GM19324 (cell line): Measurements from ENCODE around the gene LRRC4C.

ENCODE experiments used
- ATAC-seq: cut with Tn5 transposase; IDR thresholded peaks from one replicate; pipeline ENCODE4 v1.9.1; 2021; ENCODE audit warnings: mild to moderate bottlenecking, moderate library complexity; ENCODE audit not compliant: unreplicated experiment, low FRiP score

Gene LRRC4C

DNA sequence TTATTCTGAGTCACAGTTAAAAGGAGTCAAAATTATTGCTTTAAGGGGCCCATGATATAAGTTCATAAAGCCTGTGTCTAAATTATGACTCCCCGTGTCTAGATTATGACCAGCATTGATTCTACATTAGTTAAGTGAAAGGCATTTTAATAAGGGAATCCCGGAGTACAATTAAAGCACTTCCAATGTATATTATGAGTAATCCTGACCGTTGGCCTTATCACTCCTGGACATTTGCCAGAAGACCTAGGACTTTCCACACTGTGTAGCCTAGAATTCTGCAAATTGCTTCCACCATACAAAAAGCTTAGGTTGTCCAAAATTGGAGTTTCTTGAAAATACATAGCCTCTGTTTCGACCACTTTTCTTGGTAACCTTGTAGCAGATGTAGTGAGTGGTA lies 1292.6 kb downstream of the LRRC4C start:
- ATAC-seq, result no peak

GRCh38 chr11:40162901-40163883 lies 1296.3 kb downstream of the LRRC4C start:
- no peak for ATAC-seq

DNA sequence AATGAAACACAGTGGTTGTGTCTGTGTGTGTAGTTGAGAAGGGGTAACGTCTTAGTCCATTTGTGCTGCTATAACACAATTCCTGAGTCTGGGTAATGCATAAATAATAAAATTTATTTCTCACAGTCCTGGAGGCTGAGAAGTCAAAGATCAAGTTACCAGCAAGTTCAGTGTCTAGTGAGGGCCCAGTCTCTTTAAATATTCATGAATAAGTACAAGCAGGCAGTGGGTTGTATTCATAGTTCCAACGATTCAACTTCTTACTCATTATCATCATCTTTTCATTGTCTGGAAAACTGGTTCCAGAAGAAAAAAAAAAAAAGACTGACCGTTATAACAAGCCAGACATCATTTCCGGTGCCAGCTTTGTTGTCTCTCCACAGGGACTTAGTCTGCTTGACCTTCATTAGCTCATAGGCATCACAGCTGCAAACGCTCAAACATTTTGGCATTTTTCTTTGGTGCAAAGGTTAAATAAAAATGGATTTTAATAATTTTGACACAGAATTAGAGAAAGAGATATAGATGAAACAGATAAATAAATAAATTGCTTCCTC lies 1297.5 kb downstream of the LRRC4C start:
- no peak for ATAC-seq

DNA sequence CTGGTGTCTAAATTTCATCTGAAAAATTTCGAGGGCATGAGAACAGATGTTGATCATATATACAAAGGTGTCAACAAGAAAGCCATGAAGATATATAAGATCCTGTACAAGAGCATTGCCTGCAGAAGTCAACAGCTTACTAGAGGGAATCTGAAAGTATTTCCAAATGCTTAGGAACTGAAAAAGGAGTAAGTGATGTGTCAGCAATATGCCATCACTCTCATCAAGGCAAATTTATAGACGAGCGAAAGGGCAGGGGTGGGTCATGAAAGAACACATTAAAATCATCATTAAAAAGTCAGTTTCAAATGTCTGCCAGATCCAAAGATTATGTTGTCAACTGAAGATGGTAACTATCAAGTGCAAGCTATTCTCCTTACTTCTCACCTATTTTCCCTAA lies 1299.0 kb downstream of the LRRC4C start:
- ATAC-seq, result no peak

- no peak for ATAC-seq
These were observed 1309.7 kb downstream of the LRRC4C start for GRCh38 chr11:40149721-40150120.

DNA sequence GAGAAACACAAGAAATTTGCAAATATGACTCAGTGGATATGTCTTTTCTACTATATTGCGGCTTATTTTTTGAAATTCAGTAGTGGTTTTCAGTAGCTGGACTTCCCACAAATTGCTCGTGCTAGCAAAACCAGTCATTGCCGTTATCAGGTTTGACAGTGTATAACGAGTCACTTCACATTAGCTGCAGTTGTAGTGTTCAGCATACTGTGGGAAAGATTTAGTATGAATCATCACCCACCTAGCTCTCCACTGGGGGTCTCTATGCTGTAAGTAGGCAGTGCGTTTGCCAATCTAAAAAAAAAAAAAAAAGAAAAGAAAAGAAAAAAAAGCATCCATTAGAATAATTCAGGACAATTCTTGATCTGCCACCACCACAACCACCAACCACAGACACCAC lies 1318.9 kb downstream of the LRRC4C start:
- ATAC-seq, result no peak

DNA sequence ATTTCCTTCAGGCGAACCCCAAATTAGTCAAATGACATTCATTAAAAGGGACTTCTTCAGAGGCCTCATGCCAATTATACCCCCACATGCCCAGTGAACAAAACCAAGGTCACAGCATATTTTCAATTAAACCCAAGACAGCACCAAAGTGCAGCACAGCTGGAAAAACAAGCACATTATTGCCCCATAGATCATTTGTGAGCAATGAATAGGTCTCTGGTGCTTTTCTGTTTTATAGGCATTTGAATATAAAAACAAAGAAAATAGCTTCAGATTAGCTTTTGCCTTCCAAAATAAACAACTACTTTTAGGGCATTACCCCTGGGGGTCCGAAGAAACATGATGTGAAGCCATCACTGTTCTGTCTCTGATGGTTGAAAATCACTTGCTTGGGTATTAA lies 1319.9 kb downstream of the LRRC4C start:
- ATAC-seq, result no peak

- no peak for ATAC-seq
These were observed 1320.4 kb downstream of the LRRC4C start for GRCh38 chr11:40139066-40139465.

DNA sequence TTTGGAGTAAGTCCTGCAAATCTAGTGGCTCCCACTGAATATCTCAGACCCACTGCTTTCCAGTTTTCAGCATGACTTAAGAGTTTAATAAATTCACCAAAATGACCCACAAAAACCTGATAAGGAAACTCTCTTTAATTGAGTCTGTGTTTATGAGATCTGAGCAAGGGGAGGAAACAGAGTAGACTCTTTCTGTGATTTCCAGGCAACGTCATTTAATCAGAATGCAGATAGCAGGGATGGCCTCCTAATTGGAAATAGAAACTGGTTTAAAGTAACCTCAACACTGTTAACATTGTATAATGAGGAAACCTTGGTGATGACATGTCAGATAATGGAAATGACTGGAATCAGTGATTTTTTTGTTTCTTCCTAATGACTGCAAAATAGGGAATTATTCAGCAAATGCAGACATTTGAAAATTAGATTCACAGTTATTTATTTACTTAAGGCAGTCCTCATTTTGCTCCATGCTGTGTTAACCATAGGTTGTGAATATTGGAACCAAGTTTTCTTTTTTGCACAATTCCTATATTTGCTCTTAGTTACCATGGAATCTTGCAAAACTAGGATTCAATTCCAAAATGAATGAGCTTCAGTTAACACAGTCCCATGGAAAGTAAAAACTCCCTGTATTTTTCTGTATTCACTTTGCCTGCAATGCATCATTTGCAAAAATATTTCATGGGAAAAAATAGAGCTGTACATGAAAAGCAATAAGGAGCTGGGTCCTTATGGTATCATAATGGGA lies 1324.5 kb downstream of the LRRC4C start:
- ATAC-seq, result no peak

DNA sequence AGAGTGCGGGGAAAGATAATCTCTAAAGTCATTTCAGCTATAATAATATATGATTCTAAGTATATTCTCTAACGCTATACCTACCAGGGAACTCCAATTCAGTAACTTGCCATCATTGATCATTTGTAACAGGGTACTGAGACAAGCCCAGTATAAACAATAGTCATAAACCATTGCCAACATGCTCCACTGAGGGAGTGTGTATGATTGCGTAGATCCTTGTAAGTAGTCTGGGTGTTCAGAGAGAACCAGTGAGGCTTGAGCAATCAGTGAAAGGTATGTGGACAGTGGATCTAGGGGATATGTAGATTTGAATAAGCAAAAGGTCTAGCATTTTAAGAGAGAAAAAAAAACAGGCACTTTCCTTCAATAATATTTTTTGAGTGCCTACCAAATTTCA lies 1326.0 kb downstream of the LRRC4C start:
- no peak for ATAC-seq

DNA sequence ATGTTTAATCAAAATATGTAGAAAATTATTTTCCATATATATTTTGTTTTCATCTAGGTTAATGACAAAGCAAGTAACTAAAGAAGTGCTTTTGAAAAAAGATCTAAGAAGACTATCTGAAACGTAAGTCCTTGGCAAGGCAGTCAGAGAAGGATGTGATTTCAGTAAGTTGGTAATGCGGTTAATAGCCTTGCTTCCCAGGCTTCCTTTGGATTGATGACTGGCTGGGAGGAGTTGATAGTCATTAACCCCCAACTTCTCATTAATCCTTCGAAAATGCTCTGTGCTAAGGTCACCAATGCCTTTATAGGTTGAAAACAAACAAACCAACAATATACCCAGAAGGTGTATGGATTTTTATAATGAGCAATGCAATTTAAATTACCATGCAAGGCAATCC lies 1326.5 kb downstream of the LRRC4C start:
- no peak for ATAC-seq

GRCh38 chr11:40130427-40130826 lies 1329.0 kb downstream of the LRRC4C start:
- ATAC-seq, result no peak

GRCh38 chr11:40129266-40129665 lies 1330.2 kb downstream of the LRRC4C start:
- ATAC-seq, result no peak

DNA sequence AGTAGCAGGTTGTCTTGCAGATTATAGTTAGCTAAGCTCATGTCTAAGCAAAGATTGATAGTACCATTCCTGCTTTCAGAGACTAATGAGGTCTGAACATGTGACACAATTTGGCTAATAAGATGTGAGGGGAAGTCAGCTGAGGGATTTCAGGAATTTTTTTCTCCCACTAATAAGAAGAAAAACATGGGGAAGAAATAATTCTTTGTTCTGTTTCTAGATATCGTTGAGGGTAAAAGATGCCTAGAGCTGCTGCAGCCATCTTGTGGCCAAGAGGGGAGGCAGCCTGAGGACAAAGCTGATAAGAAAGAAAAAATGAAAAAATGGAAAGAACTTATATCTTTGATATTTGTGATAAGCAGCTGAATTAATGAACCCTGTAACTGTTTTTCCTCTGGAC lies 1334.4 kb downstream of the LRRC4C start:
- ATAC-seq, result no peak

- no peak for ATAC-seq
These were observed 1339.8 kb downstream of the LRRC4C start for GRCh38 chr11:40119661-40120060.

DNA sequence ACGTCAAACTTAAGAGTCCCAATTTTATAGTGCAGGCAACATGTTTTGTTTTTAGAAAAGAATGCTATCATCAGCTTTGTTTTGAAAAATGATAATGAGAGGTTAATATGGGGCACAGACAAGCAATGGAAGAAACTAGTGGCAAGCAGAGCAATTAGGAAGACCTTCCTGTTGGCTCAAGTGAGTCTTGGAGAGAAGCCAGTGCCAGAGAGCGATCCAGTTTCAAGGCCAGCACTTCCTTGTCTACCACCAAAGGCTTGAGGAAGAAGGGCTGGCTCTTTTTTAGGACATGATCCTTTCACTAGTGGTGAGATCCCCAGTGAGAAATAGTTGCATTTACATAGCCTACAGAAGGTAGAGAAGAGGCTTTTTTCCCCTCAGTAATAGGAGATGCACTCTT lies 1340.7 kb downstream of the LRRC4C start:
- no peak for ATAC-seq

- no peak for ATAC-seq
These were observed 1341.4 kb downstream of the LRRC4C start for GRCh38 chr11:40118026-40118425.

GRCh38 chr11:40104941-40105550 lies 1354.4 kb downstream of the LRRC4C start:
- no peak for ATAC-seq

GRCh38 chr11:40100781-40101180 lies 1358.7 kb downstream of the LRRC4C start:
- no peak for ATAC-seq

GRCh38 chr11:40100162-40100553 lies 1359.3 kb downstream of the LRRC4C start:
- ATAC-seq, result no peak
